H9 (cell line): ENCODE data around the gene FBXO10. TPM values are rescaled to one million over a fixed set of nuclear protein-coding genes. Genes with fewer than 3 reads are reported as not detected.

Experiments used
- DNase-seq: peaks from one replicate; pipeline ENCODE4 v3.0.0-alpha.2; 2017
- H2AFZ ChIP-seq: one replicate; pipeline ENCODE4 v1.6.1; 2013; ENCODE audit warnings: mild to moderate bottlenecking, low read length, control low read depth, moderate library complexity
- H2AK5ac ChIP-seq: 2 replicates; pipeline ENCODE4 v1.6.1; 2013; ENCODE audit warnings: low read length, control low read depth, mixed read lengths; ENCODE audit not compliant: insufficient read length
- H2BK120ac ChIP-seq: one replicate; pipeline ENCODE4 v1.6.1; 2013; ENCODE audit warnings: low read depth, mild to moderate bottlenecking, low read length, control low read depth, inconsistent platforms; ENCODE audit not compliant: poor library complexity, severe bottlenecking
- H2BK12ac ChIP-seq: 2 replicates; pipeline ENCODE4 v1.6.1; 2013; ENCODE audit warnings: low read length, control low read depth, mixed read lengths, low read depth; ENCODE audit not compliant: insufficient read length
- H2BK15ac ChIP-seq: 2 replicates; pipeline ENCODE4 v1.6.1; 2013; ENCODE audit warnings: low read depth, low read length, control low read depth
- H2BK20ac ChIP-seq: one replicate; pipeline ENCODE4 v1.6.1; 2013; ENCODE audit warnings: low read depth, mild to moderate bottlenecking, low read length, control low read depth, inconsistent platforms; ENCODE audit not compliant: poor library complexity, severe bottlenecking
- H2BK5ac ChIP-seq: 2 replicates; pipeline ENCODE4 v1.6.1; 2013; ENCODE audit warnings: low read length, control low read depth, mixed read lengths; ENCODE audit not compliant: insufficient read length
- H3K14ac ChIP-seq: 2 replicates; pipeline ENCODE4 v1.6.1; 2013; ENCODE audit warnings: low read length, control low read depth; ENCODE audit not compliant: insufficient read depth
- H3K18ac ChIP-seq: 2 replicates; pipeline ENCODE4 v1.6.1; 2013; ENCODE audit warnings: low read depth, mild to moderate bottlenecking, mixed read lengths, low read length, control low read depth; ENCODE audit not compliant: insufficient read length
- H3K23ac ChIP-seq: 2 replicates; pipeline ENCODE4 v1.6.1; 2013; ENCODE audit warnings: low read length, control low read depth, mixed read lengths, low read depth; ENCODE audit not compliant: insufficient read length
- H3K23me2 ChIP-seq: 2 replicates; pipeline ENCODE4 v1.6.1; 2013; ENCODE audit warnings: low read depth, mild to moderate bottlenecking, mixed read lengths, low read length, control low read depth; ENCODE audit not compliant: insufficient read length, poor library complexity, severe bottlenecking
- H3K27ac ChIP-seq: 2 replicates; pipeline ENCODE4 v1.5.1; 2013; ENCODE audit warnings: low read length, control low read depth, mixed read lengths, low read depth; ENCODE audit not compliant: insufficient read length
- H3K27me3 ChIP-seq: 2 replicates; pipeline ENCODE4 v1.6.1; 2013; ENCODE audit warnings: low read length, control low read depth, inconsistent platforms; ENCODE audit not compliant: insufficient read depth
- H3K4ac ChIP-seq: 2 replicates; pipeline ENCODE4 v1.6.1; 2013; ENCODE audit warnings: low read depth, mild to moderate bottlenecking, control low read depth, inconsistent platforms, low read length, moderate library complexity
- H3K4me1 ChIP-seq: 2 replicates; pipeline ENCODE4 v1.6.1; 2013; ENCODE audit warnings: low read length, control low read depth, inconsistent platforms; ENCODE audit not compliant: insufficient read depth
- H3K4me2 ChIP-seq: 2 replicates; pipeline ENCODE4 v1.6.1; 2013; ENCODE audit warnings: low read length, control low read depth, mixed read lengths; ENCODE audit not compliant: insufficient read length, insufficient read depth
- H3K56ac ChIP-seq: 2 replicates; pipeline ENCODE4 v1.6.1; 2013; ENCODE audit warnings: low read depth, mild to moderate bottlenecking, mixed read lengths, low read length, control low read depth; ENCODE audit not compliant: insufficient read length
- H3K79me1 ChIP-seq: 2 replicates; pipeline ENCODE4 v1.6.1; 2013; ENCODE audit warnings: low read depth, mild to moderate bottlenecking, moderate library complexity, low read length, control low read depth, inconsistent platforms; ENCODE audit not compliant: insufficient read depth, poor library complexity, severe bottlenecking
- H3K79me2 ChIP-seq: 2 replicates; pipeline ENCODE4 v1.6.1; 2013; ENCODE audit warnings: low read length, control low read depth, inconsistent platforms; ENCODE audit not compliant: insufficient read depth
- H3K9ac ChIP-seq: 2 replicates; pipeline ENCODE4 v1.6.1; 2013; ENCODE audit warnings: low read length, control low read depth, mixed read lengths; ENCODE audit not compliant: insufficient read length; ENCODE audit errors: extremely low read depth
- H3K9me3 ChIP-seq: one replicate; pipeline ENCODE4 v1.6.1; 2013; ENCODE audit warnings: low read depth, low read length, inconsistent platforms; ENCODE audit not compliant: control insufficient read depth
- H3T11ph ChIP-seq: one replicate; pipeline ENCODE4 v1.6.1; 2013; ENCODE audit warnings: mild to moderate bottlenecking, low read length, control low read depth, inconsistent platforms
- H4K20me1 ChIP-seq: one replicate; pipeline ENCODE4 v1.6.1; 2013; ENCODE audit not compliant: control insufficient read depth, insufficient read length, insufficient read depth
- H4K5ac ChIP-seq: 2 replicates; pipeline ENCODE4 v1.6.1; 2013; ENCODE audit warnings: low read depth, mild to moderate bottlenecking, mixed read lengths, low read length, control low read depth; ENCODE audit not compliant: insufficient read length
- H4K8ac ChIP-seq: replicated peaks from 2 replicates; pipeline ENCODE4 v1.6.1; 2013; ENCODE audit warnings: low read length, control low read depth, mixed read lengths, low read depth; ENCODE audit not compliant: insufficient read length
- H4K91ac ChIP-seq: 2 replicates; pipeline ENCODE4 v1.6.1; 2013; ENCODE audit warnings: low read depth, mild to moderate bottlenecking, moderate library complexity, mixed read lengths, low read length, control low read depth; ENCODE audit not compliant: insufficient read length
- H3K27ac Mint-ChIP-seq, 3 experiments: 2 replicates in 2 of 3; 3 replicates in 1 of 3; pipeline ENCODE4 v1.8.0; 2020 to 2021; ENCODE audit warnings: mixed read lengths in 3 of 3, mild to moderate bottlenecking in 1 of 3, moderate library complexity in 1 of 3
- H3K27me3 Mint-ChIP-seq: 2 replicates; pipeline ENCODE4 v1.8.0; 2021; ENCODE audit warnings: low read depth, mild to moderate bottlenecking, moderate library complexity, mixed read lengths
- H3K36me3 Mint-ChIP-seq, 3 experiments: 2 replicates in 2 of 3; 3 replicates in 1 of 3; pipeline ENCODE4 v1.8.0; 2020 to 2021; ENCODE audit warnings: low read depth in 3 of 3, mixed read lengths in 3 of 3; ENCODE audit not compliant: insufficient read depth in 1 of 3
- H3K4me1 Mint-ChIP-seq, 2 experiments: 2 replicates each; pipeline ENCODE4 v1.8.0; 2020; ENCODE audit warnings: mixed read lengths in 2 of 2
- H3K4me3 Mint-ChIP-seq, 2 experiments: 2 replicates in 1 of 2; 3 replicates in 1 of 2; pipeline ENCODE4 v1.8.0; 2020 to 2021; ENCODE audit warnings: mild to moderate bottlenecking in 2 of 2, mixed read lengths in 2 of 2, moderate library complexity in 1 of 2
- H3K9me3 Mint-ChIP-seq, 2 experiments: 2 replicates in 1 of 2; 3 replicates in 1 of 2; pipeline ENCODE4 v1.8.0; 2020; ENCODE audit warnings: mild to moderate bottlenecking in 2 of 2, mixed read lengths in 2 of 2, moderate library complexity in 1 of 2
- CTCF ChIP-seq: fragments of 200-600 bp; sonication (generic); conservative IDR thresholded peaks from 3 replicates; pipeline ENCODE4 v1.8.0; 2021; ENCODE audit warnings: antibody characterized with exemption, mild to moderate bottlenecking
- WGBS: extraction: QIAGEN DNeasy Blood & Tissue Kit; methylation state at CpG from one replicate; pipeline ENCODE4 v1.1.7; 2013; ENCODE audit warnings: missing lambda C conversion rate, low lambda C conversion rate, mixed read lengths; ENCODE audit not compliant: insufficient read length; ENCODE audit errors: extremely low coverage; 5-methylcytosine and 5-hydroxymethylcytosine counted together
- total RNA-seq: library from RNA; stranded (reverse); gene quantifications from 2 replicates; pipeline ENCODE4 v1.2.1, GENCODE V29; 2021

The FBXO10 gene
- total RNA-seq, 1 experiment from 2014 or later, result 16.8 TPM

DNA sequence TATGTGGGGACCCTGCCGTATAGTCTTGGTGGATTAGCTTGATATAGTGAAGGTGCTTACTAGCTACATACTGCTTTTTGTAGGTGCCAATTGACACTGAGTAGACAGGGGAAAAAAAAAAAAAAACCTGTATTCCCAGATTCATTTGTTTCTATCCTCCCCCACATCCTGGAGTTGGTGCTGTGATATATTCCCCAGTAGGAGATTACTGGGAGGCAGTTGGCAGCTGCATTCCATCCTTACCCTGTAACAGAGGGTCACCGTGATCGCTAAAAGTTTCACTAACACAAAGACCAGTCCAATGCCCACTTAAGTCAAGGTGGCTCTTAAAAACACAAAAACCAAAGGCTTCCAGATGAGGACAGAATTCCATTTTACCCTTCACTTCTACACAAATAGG, 43.6 kb upstream of the FBXO10 start:
- no peak for DNase-seq
- no peak overlapping the region for H3K4me2 ChIP-seq
- no peak overlapping the region for H4K91ac ChIP-seq
- H2BK12ac ChIP-seq, result no peak overlapping the region
- no peaks in the 10 kb centered on the region for H4K20me1 ChIP-seq
- no peak overlapping the region for H4K8ac ChIP-seq
- H3K9ac ChIP-seq, result no peak overlapping the region
- no peak overlapping the region for H3K56ac ChIP-seq
- no peak overlapping the region for H2AK5ac ChIP-seq
- H4K5ac ChIP-seq, result no peak overlapping the region
- H3K27me3 Mint-ChIP-seq, result peaks cover 2% of the 10 kb centered on the region
- H3K14ac ChIP-seq, result no peak overlapping the region
- no peaks in the 10 kb centered on the region for H3K23me2 ChIP-seq
- no peaks in the 10 kb centered on the region for H3K27me3 ChIP-seq
- H2BK15ac ChIP-seq, result no peak overlapping the region
- no peak overlapping the region for H3K27ac ChIP-seq
- H2BK120ac ChIP-seq, result no peak overlapping the region
- no peak overlapping the region for H3K4ac ChIP-seq
- H2AFZ ChIP-seq, result no peak overlapping the region
- H3K23ac ChIP-seq, result no peak overlapping the region
- H3K4me1 ChIP-seq, result peaks cover 5% of the 10 kb centered on the region; the same call in 1 of the 2 replicates
- no peaks in the 10 kb centered on the region for H3K79me1 ChIP-seq
- WGBS, result no CpG with 5 or more reads among the region's 3 CpGs
- no peaks in the 10 kb centered on the region for H3K79me2 ChIP-seq
- H3T11ph ChIP-seq, result no peak overlapping the region
- no peak overlapping the region for H3K27ac Mint-ChIP-seq
- H2BK5ac ChIP-seq, result no peak overlapping the region
- H2BK20ac ChIP-seq, result no peak overlapping the region
- no peaks in the 10 kb centered on the region for H3K36me3 Mint-ChIP-seq
- H3K4me1 Mint-ChIP-seq, result peaks cover 20 to 25% of the 10 kb centered on the region in 2 experiments
- no peak overlapping the region for H3K18ac ChIP-seq
- H3K9me3 ChIP-seq, result no peaks in the 10 kb centered on the region
- no peak overlapping the region for H3K4me3 Mint-ChIP-seq
- no peaks in the 10 kb centered on the region for H3K9me3 Mint-ChIP-seq
- TF ChIP-seq CTCF, result no peak
